ENCODE data around the gene PRKCA. TPM values are rescaled to one million over a fixed set of nuclear protein-coding genes. Genes with fewer than 3 reads are reported as not detected.
"Not testable (repeated sequence)": the region's sequence is repeated elsewhere in the genome, so short reads cannot be mapped to it uniquely, and the experiment has no call there.

The PRKCA gene
- total and polyA plus RNA-seq, 9 donors = 9.1 to 67.6 (median 37.2) TPM

DNA sequence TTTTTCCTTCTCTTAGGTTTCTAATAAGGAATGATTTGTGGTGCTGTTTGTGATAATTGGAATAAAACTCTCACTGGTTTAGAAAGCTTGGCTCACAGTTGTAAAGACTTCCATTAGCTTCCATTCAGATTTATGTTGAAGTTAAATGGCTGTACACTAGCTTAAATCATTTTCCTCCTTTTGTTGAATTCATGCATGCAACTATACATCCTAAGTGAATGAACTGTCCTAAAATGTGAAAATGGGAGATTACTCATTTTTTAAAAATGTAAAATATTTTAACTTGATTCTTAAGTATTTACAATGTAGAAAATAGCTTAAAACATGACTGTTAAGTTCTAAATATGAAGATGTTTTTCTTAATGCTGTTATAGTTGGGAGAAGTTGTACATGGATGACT, 15.2 kb downstream of the PRKCA start:
- Histone ChIP-seq H3K27me3 (no peaks in the 10 kb centered on the region), H3K36me3 (no peaks in the 10 kb centered on the region), H3K4me1 (ENCODE audit: insufficient read depth) (no peaks in the 10 kb centered on the region), H3K4me3 (no peak overlapping the region), H3K9me3 (no peaks in the 10 kb centered on the region), H3K27ac (no peak overlapping the region)
- TF ChIP-seq EP300 (IDR thresholded peaks at IDR 0.05) = no peak
- no peak for TF ChIP-seq CTCF (IDR thresholded peaks at IDR 0.05)
- no peak for TF ChIP-seq POLR2A (IDR thresholded peaks at IDR 0.05)
- DNase-seq = no peak
- intact Hi-C loops (cut with DNase I) = no loop called here

DNA sequence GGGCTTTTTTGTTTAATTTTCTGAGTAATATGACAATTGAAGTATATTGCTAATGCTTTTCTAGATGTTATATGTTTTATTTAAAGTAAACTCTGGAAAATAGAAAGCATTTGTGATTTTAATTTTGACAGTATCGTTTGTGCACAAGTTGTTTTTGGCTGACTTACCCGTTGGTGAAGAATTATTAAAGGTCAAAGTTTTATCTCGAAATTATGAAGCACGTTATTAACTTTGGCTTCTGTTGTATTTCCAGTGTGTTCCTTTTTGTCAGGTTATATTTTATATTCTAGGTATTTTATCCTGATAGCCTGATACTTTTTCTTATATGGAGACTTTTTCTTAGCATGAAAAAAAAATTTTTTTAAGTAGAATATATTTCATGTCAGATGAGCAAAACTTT, 16.8 kb downstream of the PRKCA start:
- Histone ChIP-seq H3K27me3 (no peaks in the 10 kb centered on the region), H3K4me3 (no peak overlapping the region), H3K36me3 (no peaks in the 10 kb centered on the region), H3K4me1 (ENCODE audit: insufficient read depth) (no peaks in the 10 kb centered on the region), H3K9me3 (no peaks in the 10 kb centered on the region), H3K27ac (no peak overlapping the region)
- TF ChIP-seq POLR2A (IDR thresholded peaks at IDR 0.05) (no peak), CTCF (IDR thresholded peaks at IDR 0.05) (no peak), EP300 (IDR thresholded peaks at IDR 0.05) (no peak)
- WGBS, 3 donors = 49 to 57% (median 55%) methylated on average over 4 of the region's 4 CpGs
- intact Hi-C loops (cut with DNase I) = no loop called here
- no peak for DNase-seq

DNA sequence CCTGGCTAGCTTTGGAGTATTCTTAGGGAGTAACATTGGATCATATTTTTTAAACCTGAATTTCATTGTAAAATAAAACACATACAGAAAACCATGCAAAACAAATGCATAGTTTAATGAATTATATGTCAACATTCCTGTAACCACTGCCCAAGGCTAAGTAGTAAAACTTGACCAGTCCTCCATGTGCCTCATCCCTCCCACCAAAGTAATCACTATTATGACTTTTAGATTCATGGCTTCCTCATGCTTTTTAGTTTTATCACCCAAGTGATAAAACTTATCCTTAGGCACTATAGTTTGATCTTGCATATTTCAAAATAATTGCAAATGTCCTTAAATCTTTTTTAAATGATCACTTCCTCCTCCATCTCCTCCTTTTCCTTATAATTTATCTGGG, 20.4 kb downstream of the PRKCA start:
- TF ChIP-seq CTCF (IDR thresholded peaks at IDR 0.05) (no peak), EP300 (IDR thresholded peaks at IDR 0.05) (no peak), POLR2A (IDR thresholded peaks at IDR 0.05) (no peak)
- H3K36me3 ChIP-seq = no peaks in the 10 kb centered on the region
- H3K4me1 ChIP-seq (ENCODE audit: insufficient read depth) = no peaks in the 10 kb centered on the region
- H3K27me3 ChIP-seq = no peaks in the 10 kb centered on the region
- H3K9me3 ChIP-seq = no peaks in the 10 kb centered on the region
- no peak for DNase-seq
- H3K4me3 ChIP-seq = no peak overlapping the region
- H3K27ac ChIP-seq = no peak overlapping the region
- intact Hi-C loops (cut with DNase I) = no loop called here

- H3K4me3 ChIP-seq; H3K27ac ChIP-seq; intact Hi-C loops (cut with DNase I); H3K27me3 ChIP-seq; DNase-seq; H3K36me3 ChIP-seq; H3K4me1 ChIP-seq (ENCODE audit: insufficient read depth); H3K9me3 ChIP-seq: not testable (repeated sequence)
- 90 to 92% (median 91%) methylated on average over 3 of the region's 3 CpGs for WGBS, 3 donors
Measured at GRCh38 chr17:66324381-66325004, 22.1 kb downstream of the PRKCA start.

DNA sequence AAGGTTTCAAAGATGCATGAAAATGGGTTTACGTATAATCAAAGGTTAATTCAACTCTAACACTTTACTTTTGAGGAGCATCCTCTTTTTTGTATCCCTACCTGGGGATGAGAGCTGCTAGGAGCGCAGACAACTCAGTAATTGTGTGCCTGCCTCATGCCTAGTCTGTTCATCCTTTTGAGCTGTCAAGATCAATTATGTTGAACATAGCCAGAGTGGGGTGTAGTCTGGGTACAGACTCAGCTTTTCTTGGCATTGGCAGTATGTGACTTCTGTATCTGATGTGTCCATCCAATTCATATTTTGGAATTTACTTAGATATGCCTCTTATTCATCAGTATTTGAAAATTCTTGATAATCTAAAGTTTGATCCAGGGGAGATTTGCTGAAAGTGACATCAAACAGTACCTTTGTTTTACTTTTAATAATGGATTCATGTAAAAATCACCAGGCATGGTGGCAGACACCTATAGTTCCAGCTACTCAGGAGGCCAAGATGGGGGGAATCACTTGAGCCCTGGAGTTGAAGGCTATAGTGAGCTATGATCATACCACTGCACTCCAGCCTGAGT, 24.1 kb downstream of the PRKCA start:
- H3K4me1 ChIP-seq (ENCODE audit: insufficient read depth) = peaks cover 3% of the 10 kb centered on the region
- H3K9me3 ChIP-seq = no peaks in the 10 kb centered on the region
- H3K27me3 ChIP-seq = no peaks in the 10 kb centered on the region
- TF ChIP-seq POLR2A (IDR thresholded peaks at IDR 0.05) (no peak), EP300 (IDR thresholded peaks at IDR 0.05) (no peak), CTCF (IDR thresholded peaks at IDR 0.05) (no peak)
- H3K27ac ChIP-seq = no peak overlapping the region
- 98 to 100% (median 100%) methylated on average over 2 of the region's 2 CpGs for WGBS, 3 donors
- H3K4me3 ChIP-seq = no peak overlapping the region
- intact Hi-C loops (cut with DNase I) = no loop called here
- no peak for DNase-seq
- no peaks in the 10 kb centered on the region for H3K36me3 ChIP-seq

All from ovary (tissue), 9 donors.